GM23338 (cell line): Measurements from ENCODE around the gene HMGN5. TPM values are rescaled to one million over a fixed set of nuclear protein-coding genes. Genes with fewer than 3 reads are reported as not detected.

ENCODE experiments used
- ATAC-seq: fragments of 200-7000 bp; cut with Tn5 transposase; 3 replicates; pipeline ENCODE4 v1.9.1; 2020
- DNase-seq: peaks from one replicate; pipeline ENCODE4 v3.0.0-alpha.2; 2015; ENCODE audit warnings: low spot score
- H2AFZ ChIP-seq: fragments of 200-600 bp; sonication (generic); 2 replicates; pipeline ENCODE4 v1.8.0; 2016; ENCODE audit warnings: antibody characterized with exemption, mild to moderate bottlenecking, moderate library complexity
- H3F3A ChIP-seq: fragments of 200-600 bp; sonication (generic); replicated peaks from 2 replicates; pipeline ENCODE4 v1.8.0; 2017; ENCODE audit warnings: antibody characterized with exemption, mixed run types, low read depth
- H3K27ac ChIP-seq: fragments of 200-600 bp; sonication (generic); 2 replicates; pipeline ENCODE4 v1.6.1; 2016; ENCODE audit warnings: low read depth
- H3K27me3 ChIP-seq: fragments of 200-600 bp; sonication (generic); 2 replicates; pipeline ENCODE4 v1.8.0; 2016; ENCODE audit warnings: mild to moderate bottlenecking, mixed run types, moderate library complexity; ENCODE audit not compliant: insufficient read depth
- H3K36me3 ChIP-seq: fragments of 200-600 bp; sonication (generic); 2 replicates; pipeline ENCODE4 v1.8.0; 2016; ENCODE audit warnings: mild to moderate bottlenecking; ENCODE audit not compliant: insufficient read depth
- H3K4me1 ChIP-seq: fragments of 200-600 bp; sonication (generic); 2 replicates; pipeline ENCODE4 v1.8.0; 2016; ENCODE audit warnings: mild to moderate bottlenecking, moderate library complexity; ENCODE audit not compliant: insufficient read depth
- H3K4me2 ChIP-seq: fragments of 200-600 bp; sonication (generic); 2 replicates; pipeline ENCODE4 v1.7.1; 2017; ENCODE audit warnings: mixed run types
- H3K4me3 ChIP-seq: fragments of 200-600 bp; sonication (generic); 2 replicates; pipeline ENCODE4 v1.6.1; 2016; ENCODE audit warnings: mixed run types
- H3K79me2 ChIP-seq: fragments of 200-600 bp; sonication (generic); replicated peaks from 2 replicates; pipeline ENCODE4 v1.8.0; 2017; ENCODE audit warnings: mild to moderate bottlenecking; ENCODE audit not compliant: insufficient read depth
- H3K9me2 ChIP-seq: fragments of 200-600 bp; sonication (generic); 2 replicates; pipeline ENCODE4 v1.8.0; 2017; ENCODE audit not compliant: insufficient read depth
- H4K20me1 ChIP-seq: fragments of 200-600 bp; sonication (generic); replicated peaks from 2 replicates; pipeline ENCODE4 v1.8.0; 2017; ENCODE audit warnings: mild to moderate bottlenecking; ENCODE audit not compliant: insufficient read depth
- H3K27ac Mint-ChIP-seq: 2 replicates; pipeline ENCODE4 v1.8.0; 2020; ENCODE audit warnings: inconsistent platforms, mild to moderate bottlenecking, moderate library complexity, mixed read lengths
- H3K27me3 Mint-ChIP-seq: 3 replicates; pipeline ENCODE4 v1.8.0; 2022; ENCODE audit warnings: low read depth, mild to moderate bottlenecking, moderate library complexity, mixed read lengths, inconsistent platforms; ENCODE audit not compliant: insufficient read depth, poor library complexity
- H3K36me3 Mint-ChIP-seq: 3 replicates; pipeline ENCODE4 v1.8.0; 2021; ENCODE audit warnings: low read depth, mild to moderate bottlenecking, inconsistent platforms, moderate library complexity, mixed read lengths
- H3K4me1 Mint-ChIP-seq: 3 replicates; pipeline ENCODE4 v1.8.0; 2020; ENCODE audit warnings: mild to moderate bottlenecking, inconsistent platforms, mixed read lengths
- H3K4me3 Mint-ChIP-seq: 3 replicates; pipeline ENCODE4 v1.8.0; 2021; ENCODE audit warnings: moderate library complexity, mild to moderate bottlenecking, inconsistent platforms, mixed read lengths
- H3K9me3 Mint-ChIP-seq: 3 replicates; pipeline ENCODE4 v1.8.0; 2020; ENCODE audit warnings: moderate library complexity, mild to moderate bottlenecking, inconsistent platforms, mixed read lengths
- CTCF ChIP-seq, 2 experiments: fragments of 200-600 bp in 1 of 2; sonication (generic) in 1 of 2; conservative IDR thresholded peaks; 2 replicates each; pipeline versions ENCODE4 v1.5.1 to v1.6.1; 2016 to 2017; ENCODE audit warnings: antibody characterized with exemption in 2 of 2, low read depth in 2 of 2, mild to moderate bottlenecking in 2 of 2, moderate library complexity in 1 of 2
- EZH2 ChIP-seq: fragments of 200-600 bp; sonication (generic); IDR thresholded peaks from one replicate; pipeline ENCODE4 v1.8.0; 2017; ENCODE audit warnings: antibody characterized with exemption, mild to moderate bottlenecking, low read depth; ENCODE audit not compliant: unreplicated experiment
- EZH2phosphoT487 ChIP-seq: fragments of 200-600 bp; sonication (generic); IDR thresholded peaks from one replicate; pipeline ENCODE4 v1.8.1; 2018; ENCODE audit warnings: antibody characterized with exemption; ENCODE audit not compliant: unreplicated experiment
- NANOG ChIP-seq: IDR thresholded peaks from 2 replicates; pipeline ENCODE4 v1.6.1; 2016; ENCODE audit warnings: antibody characterized with exemption, borderline replicate concordance
- POLR2AphosphoS5 ChIP-seq: IDR thresholded peaks from 2 replicates; pipeline ENCODE4 v1.6.1; 2016; ENCODE audit warnings: antibody characterized with exemption, low read depth
- REST ChIP-seq: IDR thresholded peaks from one replicate; pipeline ENCODE4 v1.6.1; 2018; ENCODE audit warnings: antibody characterized with exemption; ENCODE audit not compliant: unreplicated experiment
- STAT1 ChIP-seq: IDR thresholded peaks from one replicate; pipeline ENCODE4 v1.6.1; 2016; ENCODE audit warnings: antibody characterized with exemption; ENCODE audit not compliant: unreplicated experiment
- ZNF114 ChIP-seq: fragments of 250-450 bp; sonication (Bioruptor Pico); IDR thresholded peaks from 2 replicates; pipeline ENCODE4 v1.5.0; 2020; ENCODE audit warnings: mild to moderate bottlenecking, moderate library complexity
- ZNF331 ChIP-seq: fragments of 250-450 bp; sonication (Bioruptor Pico); IDR thresholded peaks from 2 replicates; pipeline ENCODE4 v1.5.0; 2020; ENCODE audit warnings: low read depth, mild to moderate bottlenecking, moderate library complexity
- ZNF462 ChIP-seq: fragments of 250-450 bp; sonication (Bioruptor Pico); IDR thresholded peaks from 2 replicates; pipeline ENCODE4 v1.5.0; 2020; ENCODE audit warnings: mild to moderate bottlenecking, moderate library complexity
- polyA plus RNA-seq: library from polyadenylated mRNA; unstranded; fragments of >200 nt; fragmentation: Nextera tagmentation; extraction: Ambion mirVana; gene quantifications from 2 replicates; pipeline ENCODE4 v1.2.1, GENCODE V29; 2016
- total RNA-seq: library from RNA; depleted of rRNA; stranded (reverse); fragments of >200 nt; shearing (Covaris generic); gene quantifications from 2 replicates; pipeline ENCODE4 v1.2.3, GENCODE V29; 2014

HMGN5 gene
- total and polyA plus RNA-seq, 2 experiments from 2014 or later = 5.2 to 155 TPM

- Mint-ChIP-seq H3K9me3 (peaks cover 19% of the 10 kb centered on the region), H3K4me3 (no peak overlapping the region)
- H2AFZ ChIP-seq = no peak overlapping the region
Observed at GRCh38 chrX:81110286-81110685, 91.4 kb downstream of the HMGN5 start.

More at GRCh38 chrX:81110286-81110685, 91.4 kb downstream of the HMGN5 start:
- DNase-seq = no peak
- Histone ChIP-seq H3K4me1 (no peaks in the 10 kb centered on the region), H4K20me1 (no peaks in the 10 kb centered on the region), H3K4me2 (no peak overlapping the region), H3K27ac (no peak overlapping the region), H3K79me2 (no peaks in the 10 kb centered on the region), H3K27me3 (no peaks in the 10 kb centered on the region), H3K9me2 (no peaks in the 10 kb centered on the region), H3K4me3 (no peak overlapping the region), H3K36me3 (no peaks in the 10 kb centered on the region), H3F3A (no peaks in the 10 kb centered on the region)
- H3K27ac Mint-ChIP-seq = no peak overlapping the region
- TF ChIP-seq EZH2phosphoT487 = no peak
- TF ChIP-seq ZNF114 (CRISPR knock-in tag) = no peak
- no peak for TF ChIP-seq ZNF462 (CRISPR knock-in tag)
- TF ChIP-seq NANOG = no peak
- no peak for TF ChIP-seq REST
- TF ChIP-seq ZNF331 (CRISPR knock-in tag) = no peak
- no peak for TF ChIP-seq STAT1
- no peak for TF ChIP-seq POLR2AphosphoS5
- TF ChIP-seq CTCF (conservative IDR thresholded peaks at IDR 0.05; ENCODE audit: low read depth in 2 of 2) = no peak
- TF ChIP-seq EZH2 = no peak
- H3K36me3 Mint-ChIP-seq = peaks cover 14% of the 10 kb centered on the region
- no peaks in the 10 kb centered on the region for H3K27me3 Mint-ChIP-seq
- no peak for ATAC-seq
- H3K4me1 Mint-ChIP-seq = no peaks in the 10 kb centered on the region
